HUES6 (cell line): ENCODE results near the gene GRK6.

Experiments
- H3K27ac ChIP-seq: 2 replicates; pipeline ENCODE4 v1.7.0; 2013; ENCODE audit warnings: low read depth, mild to moderate bottlenecking, low read length, inconsistent platforms
- H3K27me3 ChIP-seq: 2 replicates; pipeline ENCODE4 v1.6.1; 2013; ENCODE audit warnings: low read length; ENCODE audit not compliant: control insufficient read depth, insufficient read depth
- H3K36me3 ChIP-seq: 2 replicates; pipeline ENCODE4 v1.6.1; 2013; ENCODE audit warnings: low read length; ENCODE audit not compliant: control insufficient read depth, insufficient read depth
- H3K4me1 ChIP-seq: 2 replicates; pipeline ENCODE4 v1.6.1; 2013; ENCODE audit warnings: low read length; ENCODE audit not compliant: control insufficient read depth, insufficient read depth
- H3K4me3 ChIP-seq: 2 replicates; pipeline ENCODE4 v1.5.1; 2013; ENCODE audit warnings: low read depth, low read length
- H3K9ac ChIP-seq: one replicate; pipeline ENCODE4 v1.6.1; 2013; ENCODE audit warnings: mild to moderate bottlenecking, low read length
- H3K9me3 ChIP-seq: 2 replicates; pipeline ENCODE4 v1.6.1; 2013; ENCODE audit warnings: low read depth, low read length; ENCODE audit not compliant: control insufficient read depth, insufficient read depth

The GRK6 gene

GRCh38 chr5:177402271-177403043, 24.0 kb upstream of the GRK6 start:
- peaks cover 81% of the 10 kb centered on the region for H3K27me3 ChIP-seq
- no peaks in the 10 kb centered on the region for H3K36me3 ChIP-seq
- H3K9ac ChIP-seq: peak overlapping the region; percentile 27
- H3K4me1 ChIP-seq: peaks cover 14% of the 10 kb centered on the region
- no peaks in the 10 kb centered on the region for H3K9me3 ChIP-seq
- peak overlapping the region; percentile 60 for H3K4me3 ChIP-seq
- H3K27ac ChIP-seq: no peak overlapping the region

- H3K4me3 ChIP-seq: peak overlapping the region; percentile 60
- no peaks in the 10 kb centered on the region for H3K36me3 ChIP-seq
- H3K9ac ChIP-seq: peak overlapping the region; percentile 52
- no peaks in the 10 kb centered on the region for H3K9me3 ChIP-seq
- H3K27ac ChIP-seq: no peak overlapping the region
- H3K4me1 ChIP-seq: peaks cover 14% of the 10 kb centered on the region
- H3K27me3 ChIP-seq: peaks cover 82% of the 10 kb centered on the region
Observed at GRCh38 chr5:177403102-177403791, 23.2 kb upstream of the GRK6 start.

- peaks cover 14% of the 10 kb centered on the region for H3K4me1 ChIP-seq
- no peaks in the 10 kb centered on the region for H3K36me3 ChIP-seq
- H3K27me3 ChIP-seq: peaks cover 90% of the 10 kb centered on the region
- peak overlapping the region; percentile 60 for H3K4me3 ChIP-seq
- H3K9me3 ChIP-seq: no peaks in the 10 kb centered on the region
- H3K27ac ChIP-seq: no peak overlapping the region
- peak overlapping the region; percentile 19 for H3K9ac ChIP-seq
Observed at GRCh38 chr5:177403792-177404640, 22.5 kb upstream of the GRK6 start.

GRCh38 chr5:177404641-177405179, 21.8 kb upstream of the GRK6 start:
- Histone ChIP-seq H3K27ac (no peak overlapping the region), H3K27me3 (peaks cover 91% of the 10 kb centered on the region), H3K4me1 (peaks cover 14% of the 10 kb centered on the region), H3K9me3 (no peaks in the 10 kb centered on the region), H3K9ac (no peak overlapping the region), H3K36me3 (no peaks in the 10 kb centered on the region), H3K4me3 (peak overlapping the region; percentile 60)

- Histone ChIP-seq H3K27ac (no peak overlapping the region), H3K9ac (no peak overlapping the region), H3K36me3 (no peaks in the 10 kb centered on the region), H3K9me3 (no peaks in the 10 kb centered on the region), H3K4me1 (peaks cover 14% of the 10 kb centered on the region), H3K27me3 (peaks cover 85% of the 10 kb centered on the region), H3K4me3 (no peak overlapping the region)
Observed at GRCh38 chr5:177405312-177405711, 21.2 kb upstream of the GRK6 start.

GRCh38 chr5:177405805-177406204, 20.7 kb upstream of the GRK6 start:
- H3K27me3 ChIP-seq: peaks cover 80% of the 10 kb centered on the region
- H3K9ac ChIP-seq: no peak overlapping the region
- no peak overlapping the region for H3K4me3 ChIP-seq
- no peaks in the 10 kb centered on the region for H3K9me3 ChIP-seq
- peaks cover 14% of the 10 kb centered on the region for H3K4me1 ChIP-seq
- H3K36me3 ChIP-seq: no peaks in the 10 kb centered on the region
- H3K27ac ChIP-seq: no peak overlapping the region

DNA sequence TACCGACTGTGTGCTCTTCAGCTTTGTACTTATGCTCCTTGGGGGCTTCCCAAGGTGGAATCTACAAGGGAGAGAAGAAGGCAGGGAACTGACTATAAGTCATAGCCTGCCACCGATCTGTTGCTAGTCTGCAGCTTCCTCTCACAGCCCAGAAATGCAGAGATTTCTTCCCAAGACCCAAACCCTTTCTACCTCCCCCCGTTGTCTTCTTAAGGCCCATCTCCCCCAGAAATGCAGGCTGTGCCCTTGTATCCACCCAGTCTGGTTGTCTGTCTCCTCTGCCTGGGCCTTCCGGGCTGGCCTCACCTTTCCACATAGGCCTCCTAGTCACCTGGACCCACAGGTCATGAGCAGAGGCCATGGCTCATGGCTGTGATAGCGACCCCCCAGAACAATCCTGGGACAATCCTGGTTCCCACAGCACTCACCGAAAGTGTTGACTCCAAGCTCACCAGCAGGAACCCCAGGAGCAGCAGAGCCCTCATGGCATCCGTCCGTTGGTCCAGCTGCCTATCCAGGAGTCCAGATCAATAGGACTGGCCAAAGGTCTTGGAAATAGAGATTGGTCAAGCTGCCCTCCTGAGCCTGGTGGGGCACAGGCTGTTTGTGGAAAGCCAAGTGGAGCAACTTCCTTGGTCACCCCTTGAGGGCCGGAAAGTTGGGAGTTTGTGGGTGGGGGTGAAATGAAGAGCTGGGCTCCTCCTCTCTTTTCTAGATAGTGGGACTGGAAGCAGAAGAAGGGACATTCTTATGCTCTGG, 17.3 kb upstream of the GRK6 start, which contains the start of gene F12:
Gene F12 (minus strand): TSS at position 522 of the 759 bp plus-strand sequence. CDS start 37 bp downstream, at position 485.
- H3K9ac ChIP-seq: no peak within 1 kb of the TSS
- peaks cover 64% of the 10 kb centered on the region for H3K27me3 ChIP-seq
- H3K9me3 ChIP-seq: no peaks in the 10 kb centered on the region
- H3K36me3 ChIP-seq: no peaks in the 10 kb centered on the region
- 0 out of 2 replicates have a peak, but pooled peaks cover 6% of the 10 kb centered on the region for H3K4me1 ChIP-seq
- H3K4me3 ChIP-seq: no peak within 1 kb of the TSS
- H3K27ac ChIP-seq: no peak within 1 kb of the TSS

DNA sequence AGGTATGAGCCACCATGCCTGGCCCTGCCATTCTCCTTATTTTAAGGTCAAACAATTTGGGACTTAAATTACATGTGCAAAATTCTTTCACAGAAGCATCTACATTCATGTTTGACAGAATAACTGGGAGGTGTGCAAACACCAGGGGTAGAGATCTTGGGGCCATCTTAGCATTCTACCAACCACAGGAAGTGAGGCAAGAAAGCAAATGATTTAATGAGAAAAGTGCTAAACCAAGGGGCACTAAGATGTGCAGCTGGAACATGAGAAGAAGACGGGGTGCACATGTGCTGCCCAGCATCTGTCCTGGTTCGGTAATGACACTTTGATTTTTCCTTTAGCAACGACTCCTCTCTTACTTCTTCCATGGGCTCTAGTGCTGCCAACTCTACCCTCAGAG, 15.9 kb upstream of the GRK6 start:
- H3K9ac ChIP-seq: no peak overlapping the region
- H3K36me3 ChIP-seq: no peaks in the 10 kb centered on the region
- no peak overlapping the region for H3K27ac ChIP-seq
- H3K4me3 ChIP-seq: no peak overlapping the region
- no peaks in the 10 kb centered on the region for H3K9me3 ChIP-seq
- H3K27me3 ChIP-seq: peaks cover 51% of the 10 kb centered on the region
- H3K4me1 ChIP-seq: no peaks in the 10 kb centered on the region

DNA sequence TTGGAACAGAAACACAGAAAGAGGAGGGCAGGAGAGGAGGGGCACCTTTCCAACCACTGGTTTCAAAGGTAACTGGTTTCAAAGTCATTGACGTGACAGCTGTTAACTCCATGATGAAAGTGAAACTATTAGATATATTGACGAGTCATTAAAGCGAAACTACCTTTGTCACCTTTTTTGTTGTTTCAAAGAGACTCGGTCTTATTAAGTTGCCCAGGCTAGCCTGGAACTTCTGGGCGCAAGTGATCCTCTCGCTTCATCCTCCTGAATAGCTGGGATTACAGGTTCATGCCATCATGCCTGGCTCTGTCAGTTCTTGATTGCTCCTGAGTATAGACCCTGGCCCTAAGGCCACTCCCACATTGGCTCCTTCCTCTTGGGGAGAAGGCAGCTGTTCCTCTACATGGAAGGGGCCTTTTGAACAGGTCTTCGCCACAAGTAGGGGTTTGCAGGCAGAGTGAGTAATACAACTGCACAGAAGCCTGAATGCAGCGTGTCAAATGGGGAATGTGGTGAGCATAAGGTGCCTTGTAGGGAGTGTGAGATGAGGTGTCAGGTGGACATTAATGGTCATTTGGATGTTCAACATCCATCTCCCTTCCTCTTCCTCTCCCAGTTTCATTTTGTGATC, 13.8 kb upstream of the GRK6 start:
- Histone ChIP-seq H3K9me3 (no peaks in the 10 kb centered on the region), H3K4me3 (no peak overlapping the region), H3K27ac (no peak overlapping the region)

DNA sequence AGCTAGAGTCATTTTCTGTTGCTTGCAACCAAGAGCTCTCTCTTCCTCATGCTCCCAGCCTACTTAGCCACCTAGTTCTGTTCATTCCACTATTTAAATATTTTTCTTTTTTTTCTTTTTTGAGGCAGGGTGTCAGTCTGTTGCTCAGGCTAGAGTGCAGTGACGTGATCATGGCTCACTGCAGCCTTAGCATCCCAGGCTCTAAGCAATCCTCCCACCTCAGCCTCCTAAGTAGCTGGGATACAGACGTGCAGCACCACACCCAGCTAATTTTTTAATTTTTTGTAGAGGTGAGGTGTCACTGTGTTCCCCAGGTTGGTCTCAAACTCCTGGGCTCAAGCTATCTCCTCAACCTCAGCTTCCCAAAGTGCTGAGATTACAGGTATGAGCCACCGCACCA, 12.0 kb upstream of the GRK6 start:
- H3K4me1 ChIP-seq: no peaks in the 10 kb centered on the region
- no peak overlapping the region for H3K4me3 ChIP-seq
- no peak overlapping the region for H3K9ac ChIP-seq
- H3K27me3 ChIP-seq: peaks cover 19% of the 10 kb centered on the region
- no peaks in the 10 kb centered on the region for H3K9me3 ChIP-seq
- H3K27ac ChIP-seq: no peak overlapping the region
- no peaks in the 10 kb centered on the region for H3K36me3 ChIP-seq

More for the DNA sequence above, 13.8 kb upstream of the GRK6 start:
- Histone ChIP-seq H3K9ac (no peak overlapping the region), H3K36me3 (no peaks in the 10 kb centered on the region), H3K4me1 (no peaks in the 10 kb centered on the region), H3K27me3 (peaks cover 34% of the 10 kb centered on the region)
